C4-2B (cell line): Measurements from ENCODE around the gene CDH19.

Experiments
- CTCF ChIP-seq: fragments of 450-650 bp; conservative IDR thresholded peaks from 2 replicates; pipeline ENCODE4 v1.5.1; 2017; ENCODE audit warnings: mild to moderate bottlenecking
- ZFX ChIP-seq: fragments of 450-650 bp; IDR thresholded peaks from 2 replicates; pipeline ENCODE4 v1.6.1; 2017

- TF ChIP-seq CTCF (peak; percentile 65), ZFX (no peak)
Measured at GRCh38 chr18:66495844-66496243, 108.0 kb downstream of the CDH19 start.
